HG03520 (cell line): ENCODE data around the gene DIP2B.
"Not testable (repeated sequence)": the region's sequence is repeated elsewhere in the genome, so short reads cannot be mapped to it uniquely, and the experiment has no call there.

Experiments
- ATAC-seq: cut with Tn5 transposase; IDR thresholded peaks from one replicate; pipeline ENCODE4 v1.9.1; 2021; ENCODE audit warnings: mild to moderate bottlenecking, moderate library complexity; ENCODE audit not compliant: unreplicated experiment

Gene DIP2B

DNA sequence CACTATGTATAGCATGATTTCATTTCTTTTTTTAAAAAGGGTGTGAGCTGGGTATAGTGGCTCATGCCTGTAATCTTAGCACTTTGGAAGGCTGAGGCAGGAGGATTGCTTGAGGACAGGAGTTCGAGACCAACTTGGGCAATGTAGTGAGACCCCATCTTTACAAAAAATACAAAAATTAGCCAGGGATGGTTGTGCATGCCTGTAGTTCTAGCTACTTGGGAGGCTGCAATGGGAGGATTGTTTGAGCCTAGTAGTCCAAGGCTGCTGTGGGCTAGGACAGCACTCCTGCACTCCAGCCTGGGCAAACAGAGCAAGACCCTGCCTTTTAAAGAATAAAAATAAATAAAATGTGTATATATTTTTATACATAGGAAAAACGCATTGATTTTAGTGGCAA lies 43.0 kb downstream of the DIP2B start:
- no peak for ATAC-seq

DNA sequence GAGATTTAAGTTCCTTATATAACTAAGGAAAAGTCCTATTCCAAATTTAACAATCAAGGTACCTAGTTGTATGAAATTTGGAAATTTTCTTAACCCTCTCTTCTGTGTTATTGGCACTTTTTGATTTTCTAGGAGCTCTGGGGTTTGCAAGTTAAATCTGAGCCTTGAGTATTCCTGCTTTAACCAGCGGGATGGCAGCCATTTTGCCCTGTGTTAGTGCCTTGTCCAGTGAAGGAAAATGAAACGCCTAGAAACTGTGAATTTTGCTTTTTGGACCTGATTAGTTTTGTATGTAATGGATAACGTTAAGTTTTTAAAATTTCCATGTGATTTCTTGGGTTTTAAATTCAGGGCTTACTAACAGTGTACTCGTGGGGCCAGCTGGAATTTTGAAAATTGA lies 45.1 kb downstream of the DIP2B start:
- ATAC-seq: no peak

DNA sequence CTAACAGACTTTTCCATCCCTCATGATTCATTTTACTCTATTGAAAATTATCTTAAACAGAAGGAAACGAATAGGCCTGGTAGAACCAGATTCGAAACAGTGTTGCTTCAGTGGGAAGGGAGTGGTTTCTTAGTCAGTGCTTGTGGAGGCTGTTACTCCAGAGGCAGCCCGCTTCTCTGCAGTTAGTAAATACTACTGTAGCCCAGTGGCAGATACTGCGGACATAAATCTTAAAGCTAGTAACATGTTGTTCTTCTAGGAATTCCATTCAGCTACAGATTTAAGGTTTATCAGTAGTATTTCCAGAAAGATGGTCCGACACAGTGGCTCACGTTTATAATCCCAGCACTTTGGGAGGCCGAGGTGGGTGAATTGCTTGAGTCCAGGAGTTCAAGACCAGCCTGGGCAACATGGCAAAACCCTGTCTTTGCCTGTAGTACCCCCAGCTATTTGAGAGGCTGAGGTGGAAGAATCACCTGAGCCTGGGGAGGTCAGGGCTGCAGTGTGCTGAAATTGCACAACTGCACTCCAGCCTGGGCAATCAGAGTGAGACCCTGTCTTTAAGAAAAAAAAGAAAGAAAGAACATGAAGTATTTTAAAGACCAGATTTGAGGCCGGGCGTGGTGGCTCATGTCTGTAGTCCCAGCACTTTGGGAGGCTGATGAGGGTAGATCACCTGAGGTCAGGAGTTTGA lies 45.9 kb downstream of the DIP2B start:
- no peak for ATAC-seq

DNA sequence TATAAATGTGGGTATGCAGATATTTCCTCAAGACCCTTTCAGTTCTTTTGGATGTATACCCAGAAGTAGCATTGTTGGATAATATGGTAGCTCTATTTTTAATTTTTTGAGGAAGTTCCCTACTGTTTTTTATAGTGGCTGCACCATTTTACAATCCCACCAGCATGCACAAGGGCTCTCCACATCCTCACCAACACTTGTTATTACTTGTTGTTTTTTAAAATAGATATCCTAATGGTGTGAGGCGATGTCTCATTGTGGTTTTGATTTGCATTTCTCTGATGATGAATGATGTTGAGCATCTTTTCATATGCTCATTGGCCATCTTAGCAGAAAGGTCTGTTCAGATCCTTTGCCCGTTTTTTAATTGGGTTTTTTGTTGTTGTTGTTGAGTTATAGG lies 47.1 kb downstream of the DIP2B start:
- ATAC-seq: no peak

DNA sequence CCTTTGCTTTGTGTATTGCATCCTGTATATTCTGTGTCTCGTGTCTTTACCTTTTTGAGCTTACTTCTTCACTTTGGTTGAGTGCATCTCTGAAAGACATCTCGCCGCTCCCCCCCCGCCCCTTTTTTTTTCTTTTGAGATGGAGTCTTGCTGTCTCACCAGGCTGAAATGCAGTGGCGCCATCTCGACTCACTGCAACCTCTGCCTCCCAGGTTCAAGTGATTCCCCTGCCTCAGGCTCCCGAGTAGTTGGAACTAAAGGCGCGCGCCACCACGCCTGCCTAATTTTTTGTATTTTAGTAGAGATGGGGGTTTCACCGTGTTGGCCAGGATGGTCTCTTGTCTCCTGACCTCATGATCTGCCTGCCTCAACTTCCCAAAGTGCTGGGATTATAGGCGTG lies 49.9 kb downstream of the DIP2B start:
- no peak for ATAC-seq

DNA sequence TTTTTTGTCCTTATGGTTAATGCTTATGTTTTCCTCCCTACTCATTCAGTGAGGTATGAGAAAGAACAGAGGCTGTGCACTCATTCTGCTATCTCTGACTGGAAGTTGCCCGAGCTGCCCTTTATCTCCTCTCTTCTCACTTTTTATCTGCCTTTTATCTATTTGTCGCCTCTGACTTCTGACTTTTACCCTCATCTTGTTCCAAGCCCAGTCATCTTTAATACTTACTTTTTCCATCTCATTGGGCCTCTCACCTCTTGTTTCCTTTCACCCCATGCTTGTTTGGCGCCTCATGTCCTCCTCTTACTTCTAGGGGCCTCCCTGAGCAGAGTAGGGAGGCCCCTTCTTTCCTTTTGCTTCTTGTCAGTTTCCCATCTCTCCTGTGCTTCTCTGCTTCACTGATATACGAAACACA lies 50.7 kb downstream of the DIP2B start:
- ATAC-seq: no peak

DNA sequence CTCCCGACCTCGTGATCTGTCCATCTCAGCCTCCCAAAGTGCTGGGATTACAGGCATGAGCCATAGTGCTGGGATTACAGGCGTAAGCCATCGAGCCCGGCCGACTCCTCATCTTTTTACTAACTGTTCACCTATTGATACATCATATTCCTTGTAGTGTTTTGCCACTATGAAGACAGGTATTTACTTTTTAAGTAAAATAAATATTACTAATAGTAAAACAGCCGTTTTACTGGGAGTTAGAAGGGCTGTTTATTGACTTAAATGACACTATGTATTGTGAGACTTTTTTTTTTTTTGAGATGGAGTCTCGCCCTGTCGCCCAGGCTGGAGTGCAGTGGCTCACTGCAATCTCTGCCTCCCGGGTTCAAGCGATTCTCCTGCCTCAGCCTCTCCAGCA lies 51.5 kb downstream of the DIP2B start:
- ATAC-seq: no peak

DNA sequence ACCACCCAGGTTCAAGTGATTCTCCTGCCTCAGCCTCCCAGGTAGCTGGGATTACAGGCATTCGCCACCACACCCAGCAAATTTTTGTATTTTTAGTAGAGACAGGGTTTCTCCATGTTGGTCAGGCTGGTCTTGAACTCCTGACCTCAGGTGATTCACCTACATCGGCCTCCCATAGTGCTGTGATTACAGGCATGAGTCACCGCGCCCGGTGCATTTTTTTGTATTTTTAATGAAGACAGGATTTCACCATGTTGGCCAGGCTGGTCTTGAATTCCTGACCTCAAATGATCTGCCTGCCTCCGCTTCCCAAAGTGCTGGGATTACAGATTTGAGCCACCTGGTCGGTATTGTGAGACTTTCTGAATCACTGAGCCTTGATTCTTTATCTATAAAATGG lies 52.0 kb downstream of the DIP2B start:
- not testable (repeated sequence) for ATAC-seq

DNA sequence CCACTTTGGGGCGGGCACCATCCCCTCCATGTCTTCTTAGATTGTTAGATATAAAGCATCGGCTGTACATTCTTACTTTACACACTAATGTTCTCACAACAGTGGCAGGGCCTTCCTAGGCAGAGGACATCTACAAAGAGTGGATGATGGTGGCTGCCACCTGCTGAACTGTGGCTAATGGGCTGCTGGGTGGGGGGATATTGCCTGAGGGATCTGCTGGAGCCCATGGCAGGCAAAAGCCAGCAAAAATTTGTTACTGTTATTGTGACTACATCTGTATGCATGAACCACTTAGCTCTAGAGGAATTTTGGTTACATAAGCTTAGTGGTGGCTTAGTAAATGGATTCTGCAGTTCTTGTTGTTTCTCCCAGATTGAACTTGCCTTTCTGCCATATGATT lies 52.6 kb downstream of the DIP2B start:
- ATAC-seq: no peak

DNA sequence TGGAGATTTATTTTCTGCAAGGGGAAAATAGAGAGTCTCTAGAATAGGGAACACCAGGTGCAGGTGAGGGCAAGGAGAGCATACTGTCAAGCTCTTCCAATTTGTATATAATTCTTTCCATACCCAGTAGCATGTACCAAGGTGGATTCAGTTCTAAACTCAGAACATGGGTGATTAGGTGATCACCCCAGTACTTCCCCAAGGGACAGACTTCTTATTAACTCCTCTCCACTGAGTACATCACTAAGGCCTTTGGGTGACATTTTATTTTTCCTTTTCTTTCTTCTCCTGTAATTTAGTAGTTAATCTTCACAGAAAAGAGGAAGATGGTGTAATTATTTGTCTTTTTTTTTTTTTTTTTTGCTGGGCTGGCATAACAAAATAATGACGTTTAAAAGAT lies 54.2 kb downstream of the DIP2B start:
- no peak for ATAC-seq

DNA sequence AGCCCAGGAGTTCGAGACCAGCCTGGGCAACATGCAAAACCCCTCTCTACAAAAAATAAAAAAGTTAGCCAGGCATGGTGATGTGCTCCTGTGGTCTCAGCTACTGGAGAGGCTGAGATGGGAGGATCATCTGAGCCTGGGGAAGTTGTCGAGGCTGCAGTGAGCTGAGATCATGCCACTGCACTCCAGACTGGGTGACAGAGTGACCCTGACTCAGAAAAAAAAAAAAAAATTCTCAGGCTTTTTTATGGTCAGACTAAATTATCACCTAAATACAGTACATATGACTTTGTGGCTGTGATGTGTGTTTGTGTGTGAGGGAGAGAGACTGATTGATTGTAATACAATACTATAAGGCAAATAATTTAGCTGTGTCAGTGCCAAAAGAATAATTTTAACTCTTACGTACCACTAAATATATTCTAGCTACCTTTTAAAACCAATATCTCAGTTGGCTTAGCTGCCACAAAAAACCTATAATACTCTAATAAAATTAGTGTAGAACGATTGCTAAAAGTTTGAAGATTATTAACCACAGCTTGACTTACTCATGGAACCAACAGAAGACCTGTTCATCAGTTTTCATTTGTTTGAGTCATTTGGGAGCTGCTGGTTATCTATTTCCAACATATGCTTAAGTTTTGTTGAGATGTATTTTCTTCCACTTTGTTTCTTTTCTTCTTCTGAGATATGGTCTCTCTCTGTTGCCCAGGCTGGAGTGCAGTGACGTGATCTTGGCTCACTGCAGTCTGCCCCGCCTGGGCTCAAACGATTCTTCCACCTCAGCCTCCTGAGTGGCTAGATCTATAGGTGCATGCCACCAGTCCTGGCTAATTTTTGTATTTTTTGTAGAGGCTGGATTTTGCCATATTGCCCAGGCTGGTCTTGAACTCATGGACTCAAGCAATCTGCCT lies 58.0 kb downstream of the DIP2B start:
- no peak for ATAC-seq

DNA sequence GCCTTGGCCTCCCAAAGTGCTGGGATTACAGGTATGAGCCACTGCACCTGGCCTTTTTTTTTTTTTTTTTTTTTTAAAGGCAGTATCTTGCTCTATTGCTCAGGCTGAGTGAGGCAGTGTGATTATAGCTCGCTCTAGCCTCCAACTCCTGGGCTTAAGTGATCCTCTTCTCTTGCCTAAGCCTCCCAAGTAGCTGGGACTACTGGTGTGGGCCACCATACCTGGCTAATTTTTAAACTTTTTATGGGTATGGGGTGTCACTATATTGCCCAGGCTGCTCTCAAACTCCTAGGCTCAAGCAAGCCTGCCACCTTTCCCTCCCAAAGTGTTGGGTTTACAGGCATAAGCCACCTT lies 58.6 kb downstream of the DIP2B start:
- ATAC-seq: no peak

DNA sequence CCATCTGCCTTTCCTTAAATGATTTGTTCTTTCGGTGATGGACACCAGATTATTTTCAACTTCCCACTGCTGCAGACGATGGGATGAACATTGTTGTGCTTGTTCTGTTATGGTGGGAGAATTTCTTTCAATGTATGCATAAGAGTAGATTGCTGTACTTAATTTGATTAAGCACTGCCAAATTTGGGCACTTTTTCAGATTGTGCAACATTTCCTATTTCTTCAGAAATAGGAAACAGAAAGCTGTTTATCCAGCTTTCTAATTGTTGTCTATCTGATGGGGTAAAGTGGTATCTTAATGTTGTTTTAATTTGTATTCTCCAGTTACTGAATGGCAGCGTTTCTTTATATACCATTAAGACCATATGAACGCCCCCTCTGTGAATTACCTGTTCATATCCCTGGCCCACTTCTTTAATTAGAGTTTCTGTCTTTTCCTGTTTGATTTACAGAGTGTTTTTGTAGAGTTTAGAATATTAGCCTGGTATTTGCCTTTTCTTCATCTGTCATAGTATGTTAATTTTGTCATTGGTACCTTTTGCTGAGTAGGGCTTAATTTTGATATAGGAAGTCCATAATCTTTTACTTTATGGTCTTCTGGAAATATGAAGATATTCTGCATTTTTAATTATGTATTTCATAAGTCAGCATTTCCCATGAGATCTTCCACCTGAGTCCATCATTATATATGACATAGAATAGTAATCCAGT lies 59.6 kb downstream of the DIP2B start:
- ATAC-seq: no peak

DNA sequence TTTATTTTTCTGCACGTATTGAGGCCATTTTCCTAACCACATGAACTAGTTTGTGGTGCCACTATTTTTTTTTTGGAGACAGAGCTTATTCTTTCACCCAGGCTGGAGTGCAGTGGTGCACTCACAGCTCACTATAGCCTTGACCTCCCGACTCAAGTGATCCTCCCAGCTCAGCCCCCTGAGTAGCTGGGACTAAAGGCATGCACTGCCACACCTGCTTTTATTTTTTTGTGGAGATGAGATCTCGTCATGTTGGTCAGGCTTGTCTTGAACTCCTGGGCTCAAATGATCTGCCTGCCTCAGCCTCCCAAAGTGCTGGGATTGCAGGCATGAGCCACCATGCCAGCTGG lies 60.1 kb downstream of the DIP2B start:
- ATAC-seq: no peak

DNA sequence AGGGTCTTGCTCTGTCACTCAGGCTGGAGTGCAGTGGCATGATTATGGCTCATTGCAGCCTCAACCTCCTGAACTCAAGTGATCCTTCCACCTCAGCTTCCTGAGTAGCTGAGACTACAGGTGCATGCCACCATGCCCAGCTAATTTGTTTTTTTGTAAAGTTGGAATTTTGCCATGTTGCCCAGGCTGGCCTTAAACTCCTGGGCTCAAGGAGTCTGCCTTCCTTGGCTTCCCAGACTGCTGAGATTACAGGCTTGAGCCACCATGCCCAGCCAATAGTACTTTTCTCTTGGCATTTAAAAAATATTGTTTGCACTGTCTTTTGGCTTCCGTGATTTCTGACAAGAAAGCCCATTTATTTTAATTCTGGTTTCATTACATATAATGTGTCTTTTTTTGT lies 61.3 kb downstream of the DIP2B start:
- ATAC-seq: no peak

DNA sequence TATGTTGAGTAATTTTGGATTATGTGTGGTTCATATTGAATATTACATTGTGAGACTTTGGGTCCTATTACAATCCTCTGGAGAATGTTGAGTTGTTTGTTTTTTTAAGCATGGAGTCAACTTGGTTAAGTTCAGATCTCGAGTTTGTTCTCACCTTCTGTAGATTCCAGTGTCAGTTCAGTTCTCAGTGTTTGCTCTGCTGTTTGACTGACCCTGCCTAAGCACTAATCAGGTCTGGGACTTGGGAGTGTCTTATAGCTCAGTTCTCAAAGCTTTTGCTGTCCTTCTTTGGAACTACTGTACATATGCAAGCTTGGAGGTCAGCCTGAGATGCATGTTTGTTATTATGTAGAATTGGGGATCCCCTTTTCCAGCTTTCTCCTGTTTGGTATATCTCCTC lies 63.1 kb downstream of the DIP2B start:
- no peak for ATAC-seq

DNA sequence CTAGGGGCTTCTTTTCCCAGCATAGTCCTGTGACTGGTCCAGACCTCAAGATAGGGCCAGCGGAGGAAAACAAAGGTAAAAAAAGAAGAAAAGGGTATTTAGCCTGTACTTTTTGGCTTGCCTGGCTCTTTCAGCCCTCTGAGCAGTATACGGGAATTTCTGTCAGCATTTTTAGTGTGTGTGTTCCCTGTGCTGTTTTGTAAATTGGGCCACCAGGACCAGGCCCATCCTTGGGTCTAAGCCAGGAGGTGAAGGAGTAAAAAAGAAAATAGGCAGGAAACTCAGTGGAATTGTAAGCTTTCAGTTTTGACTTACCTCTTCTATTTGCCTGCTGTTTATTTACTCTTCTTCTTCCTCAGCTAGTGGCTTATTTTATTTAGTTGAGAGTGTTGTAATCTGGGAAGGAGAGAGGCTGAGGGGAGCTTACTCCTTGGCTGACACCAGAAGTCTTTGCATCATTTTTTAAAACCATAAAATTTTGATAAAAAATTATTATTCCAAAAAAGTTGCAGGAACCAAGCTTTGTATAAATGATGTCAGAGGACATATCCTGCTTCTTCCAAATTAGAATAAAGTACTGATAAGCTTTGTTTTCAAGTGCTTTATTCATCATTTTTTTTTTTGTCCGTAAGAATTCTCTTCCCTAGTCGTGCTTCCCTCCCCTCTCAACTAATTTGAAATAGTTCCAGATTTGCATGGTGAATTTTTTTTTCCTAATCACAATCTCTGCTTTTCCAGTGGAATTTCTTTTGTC lies 63.7 kb downstream of the DIP2B start:
- ATAC-seq: no peak

DNA sequence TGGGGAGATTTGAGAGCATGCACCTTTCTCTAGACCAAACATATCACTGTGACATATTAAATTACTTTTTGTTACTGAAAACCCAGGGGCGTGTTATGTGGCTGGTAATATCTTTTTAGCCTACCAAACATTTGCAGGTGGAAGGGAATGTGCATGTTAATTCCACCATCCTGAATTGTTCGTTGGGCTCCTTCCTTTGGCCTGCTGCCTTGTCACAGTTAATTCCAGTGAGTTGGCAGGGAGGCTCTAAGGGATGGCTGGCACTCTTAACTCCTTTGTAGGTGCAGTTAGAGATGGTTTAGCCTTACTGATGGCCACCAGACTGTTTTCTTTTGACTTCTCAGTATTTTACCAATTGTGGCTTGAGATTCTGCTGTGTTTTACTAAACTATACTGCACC lies 64.5 kb downstream of the DIP2B start:
- no peak for ATAC-seq

DNA sequence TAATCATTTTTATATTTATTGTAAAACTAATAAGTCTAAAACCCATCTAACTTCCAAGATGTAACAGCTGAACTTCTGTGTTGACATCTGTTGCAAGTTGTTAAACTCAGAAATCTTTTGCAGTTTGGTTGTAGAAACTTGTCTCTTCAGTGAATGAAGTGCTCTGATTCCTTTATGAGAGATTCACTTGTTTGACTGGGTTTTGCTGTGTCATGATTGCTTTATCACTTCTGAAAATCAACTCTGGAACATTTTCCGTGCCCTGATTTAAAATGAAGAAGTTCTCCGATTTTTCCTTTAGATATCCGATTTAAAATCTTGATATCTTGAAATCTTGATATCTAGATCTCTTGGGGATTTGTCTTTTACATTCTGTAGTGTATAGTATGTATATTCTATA lies 65.1 kb downstream of the DIP2B start:
- ATAC-seq: no peak

DNA sequence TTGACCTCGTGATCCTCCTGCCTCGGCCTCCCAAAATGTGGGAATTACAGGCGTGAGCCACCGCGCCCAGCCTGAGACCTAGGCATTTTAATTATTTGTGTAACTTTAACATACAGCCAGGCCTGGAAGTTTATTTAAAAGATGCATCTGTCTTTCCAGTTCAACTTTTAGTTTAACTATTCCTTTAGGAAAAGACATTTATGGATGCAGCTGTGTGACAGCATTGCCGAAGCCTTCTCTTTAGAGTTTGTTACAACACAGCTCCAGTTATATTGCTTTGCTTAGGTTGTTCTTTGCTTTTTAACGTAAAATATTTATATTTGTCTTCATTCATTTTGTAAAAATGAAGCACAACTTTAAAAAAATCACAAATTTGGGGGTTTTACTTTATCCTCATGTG lies 67.0 kb downstream of the DIP2B start:
- ATAC-seq: no peak

DNA sequence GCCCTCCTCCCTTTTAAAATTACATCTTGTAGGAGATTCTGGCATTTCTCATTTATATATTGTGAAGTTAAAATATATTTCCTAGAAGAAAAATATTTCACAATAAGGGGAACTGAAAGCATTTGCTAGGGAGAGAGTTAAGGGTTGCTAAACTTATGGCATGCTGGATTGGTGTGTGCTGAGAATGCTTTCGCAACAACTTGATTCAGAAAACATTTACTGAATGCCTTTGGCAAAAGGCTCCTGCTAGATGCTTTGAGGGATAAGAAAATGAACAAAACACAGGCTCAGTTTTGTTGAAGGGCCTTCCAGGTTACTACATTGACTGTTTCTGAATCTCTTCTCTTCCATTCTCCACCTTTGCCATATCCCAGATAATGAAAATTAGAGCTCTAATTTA lies 67.5 kb downstream of the DIP2B start:
- no peak for ATAC-seq
